HL-60 (cell line): ENCODE results near the gene BCAS3.

ENCODE experiments used
- DNase-seq, 2 experiments: peaks; one replicate each; pipeline ENCODE4 v3.0.0-alpha.2; 2010 to 2020; ENCODE audit warnings: low read depth in 1 of 2, low spot score in 1 of 2
- H3K27ac ChIP-seq: fragments of 250-450 bp; sonication (Bioruptor Pico); replicated peaks from 2 replicates; pipeline ENCODE4 v1.5.1; 2020; ENCODE audit warnings: mild to moderate bottlenecking, moderate library complexity
- H3K27me3 ChIP-seq: fragments of 250-450 bp; sonication (Bioruptor Pico); 2 replicates; pipeline ENCODE4 v1.5.1; 2021; ENCODE audit warnings: mild to moderate bottlenecking, moderate library complexity; ENCODE audit not compliant: insufficient read depth, poor library complexity, severe bottlenecking
- H3K4me3 ChIP-seq: replicated peaks from 2 replicates; pipeline ENCODE4 v1.5.1; 2011; ENCODE audit warnings: mild to moderate bottlenecking, control low read depth, low read length; ENCODE audit not compliant: insufficient read depth
- CTCF ChIP-seq: IDR thresholded peaks from one replicate; pipeline ENCODE4 v1.5.1; 2011; ENCODE audit warnings: low read length, control low read depth, inconsistent platforms; ENCODE audit not compliant: insufficient read depth
- GABPA ChIP-seq: IDR thresholded peaks from 2 replicates; pipeline ENCODE4 v1.6.1; 2012; ENCODE audit warnings: low read depth
- POLR2AphosphoS5 ChIP-seq: IDR thresholded peaks from 2 replicates; pipeline ENCODE4 v1.6.1; 2012; ENCODE audit warnings: low read depth
- REST ChIP-seq: IDR thresholded peaks from 2 replicates; pipeline ENCODE4 v1.6.1; 2012; ENCODE audit warnings: low read depth; ENCODE audit not compliant: insufficient replicate concordance
- SPI1 ChIP-seq: IDR thresholded peaks from 2 replicates; pipeline ENCODE4 v1.6.1; 2012; ENCODE audit warnings: low read depth, mild to moderate bottlenecking, borderline replicate concordance

Gene BCAS3

GRCh38 chr17:61209525-61209924, 531.9 kb downstream of the BCAS3 start:
- DNase-seq = no peak
- no peak overlapping the region for H3K27ac ChIP-seq
- no peaks in the 10 kb centered on the region for H3K27me3 ChIP-seq
- no peak overlapping the region for H3K4me3 ChIP-seq
- TF ChIP-seq CTCF = no peak
- TF ChIP-seq SPI1 = no peak
- no peak for TF ChIP-seq POLR2AphosphoS5
- TF ChIP-seq GABPA = no peak
- no peak for TF ChIP-seq REST

- H3K4me3 ChIP-seq = no peak overlapping the region
- no peak for TF ChIP-seq SPI1
- no peak for TF ChIP-seq CTCF
- no peak for TF ChIP-seq GABPA
- TF ChIP-seq REST = no peak
- TF ChIP-seq POLR2AphosphoS5 = no peak
These were observed 533.6 kb downstream of the BCAS3 start for GRCh38 chr17:61211236-61211635.

GRCh38 chr17:61212655-61213054, 535.0 kb downstream of the BCAS3 start:
- Histone ChIP-seq H3K4me3 (no peak overlapping the region), H3K27me3 (no peaks in the 10 kb centered on the region), H3K27ac (no peak overlapping the region)
- no peak for TF ChIP-seq REST
- no peak for TF ChIP-seq SPI1
- TF ChIP-seq POLR2AphosphoS5 = no peak
- no peak for TF ChIP-seq CTCF
- TF ChIP-seq GABPA = no peak
- no peak for DNase-seq

More at GRCh38 chr17:61211236-61211635, 533.6 kb downstream of the BCAS3 start:
- no peaks in the 10 kb centered on the region for H3K27me3 ChIP-seq
- H3K27ac ChIP-seq = no peak overlapping the region
- no peak for DNase-seq
